Astrocyte (in vitro differentiated cells and primary cell): ENCODE data around the gene ATAT1. TPM values are rescaled to one million over a fixed set of nuclear protein-coding genes. Genes with fewer than 3 reads are reported as not detected.

Experiments used
- DNase-seq: peaks from one replicate; pipeline ENCODE4 v3.0.0-alpha.2; 2010; ENCODE audit warnings: low read depth
- FAIRE-seq: peaks from 2 replicates; lab custom pipeline; 2011; peaks lifted over from hg19 to GRCh38; lab: Jason Lieb, UNC
- H2AFZ ChIP-seq: 2 replicates; pipeline ENCODE4 v1.6.0; 2012; ENCODE audit warnings: low read depth, low read length, inconsistent platforms
- H3K27ac ChIP-seq: 2 replicates; pipeline ENCODE4 v1.5.1; 2011; ENCODE audit warnings: low read depth, low read length, inconsistent platforms
- H3K27me3 ChIP-seq: 2 replicates; pipeline ENCODE4 v1.6.0; 2011; ENCODE audit warnings: low read length, inconsistent platforms; ENCODE audit not compliant: insufficient read depth
- H3K36me3 ChIP-seq: 2 replicates; pipeline ENCODE4 v1.5.1; 2011; ENCODE audit warnings: low read length, inconsistent platforms; ENCODE audit not compliant: insufficient read depth
- H3K4me1 ChIP-seq: 2 replicates; pipeline ENCODE4 v1.5.1; 2011; ENCODE audit warnings: low read length, inconsistent platforms; ENCODE audit not compliant: insufficient read depth
- H3K4me2 ChIP-seq: 2 replicates; pipeline ENCODE4 v1.6.0; 2012; ENCODE audit warnings: low read length, inconsistent platforms
- H3K4me3 ChIP-seq: 2 replicates; pipeline ENCODE4 v1.5.1; 2011; ENCODE audit warnings: low read depth, mild to moderate bottlenecking, low read length, inconsistent platforms; ENCODE audit not compliant: insufficient read depth
- H3K79me2 ChIP-seq: 2 replicates; pipeline ENCODE4 v1.6.0; 2012; ENCODE audit warnings: mild to moderate bottlenecking, low read length, inconsistent platforms; ENCODE audit not compliant: insufficient read depth
- H3K9ac ChIP-seq: 2 replicates; pipeline ENCODE4 v1.6.0; 2012; ENCODE audit warnings: mild to moderate bottlenecking, low read length, inconsistent platforms
- H3K9me3 ChIP-seq: 2 replicates; pipeline ENCODE4 v1.5.1; 2012; ENCODE audit warnings: low read depth, mild to moderate bottlenecking, low read length, inconsistent platforms; ENCODE audit not compliant: insufficient read depth
- H4K20me1 ChIP-seq: 2 replicates; pipeline ENCODE4 v1.6.0; 2012; ENCODE audit warnings: low read length, inconsistent platforms; ENCODE audit not compliant: insufficient read depth
- H3K27ac Mint-ChIP-seq: one replicate; pipeline ENCODE4 v1.8.0; 2021; ENCODE audit warnings: mild to moderate bottlenecking, mixed read lengths; ENCODE audit not compliant: unreplicated experiment
- H3K27me3 Mint-ChIP-seq: one replicate; pipeline ENCODE4 v1.8.0; 2021; ENCODE audit warnings: low read depth, mixed read lengths; ENCODE audit not compliant: unreplicated experiment
- H3K36me3 Mint-ChIP-seq: one replicate; pipeline ENCODE4 v1.8.0; 2021; ENCODE audit warnings: low read depth, mixed read lengths; ENCODE audit not compliant: unreplicated experiment
- H3K4me1 Mint-ChIP-seq: one replicate; pipeline ENCODE4 v1.8.0; 2021; ENCODE audit warnings: low read depth, mixed read lengths; ENCODE audit not compliant: unreplicated experiment
- H3K4me3 Mint-ChIP-seq: one replicate; pipeline ENCODE4 v1.8.0; 2021; ENCODE audit warnings: mild to moderate bottlenecking, moderate library complexity, mixed read lengths; ENCODE audit not compliant: unreplicated experiment
- H3K9me3 Mint-ChIP-seq: one replicate; pipeline ENCODE4 v1.8.0; 2021; ENCODE audit warnings: mild to moderate bottlenecking, mixed read lengths; ENCODE audit not compliant: unreplicated experiment
- EZH2 ChIP-seq: IDR thresholded peaks from 2 replicates; pipeline ENCODE4 v1.6.1; 2012; ENCODE audit warnings: mild to moderate bottlenecking, low read length, inconsistent platforms; ENCODE audit not compliant: insufficient read depth
- total RNA-seq: library from RNA; stranded (reverse); gene quantifications from 2 replicates; pipeline ENCODE4 v1.2.1, GENCODE V29; 2021
- TF ChIP-seq, protein P1 (sequence below): IDR thresholded peaks from 2 replicates; pipeline ENCODE4 v1.5.1; 2011; ENCODE audit warnings: low read depth, mild to moderate bottlenecking, inconsistent platforms, low read length, moderate library complexity; ENCODE audit not compliant: insufficient read depth

Gene ATAT1
- total RNA-seq, 1 donor from 2014 or later: 16.6 TPM

DNA sequence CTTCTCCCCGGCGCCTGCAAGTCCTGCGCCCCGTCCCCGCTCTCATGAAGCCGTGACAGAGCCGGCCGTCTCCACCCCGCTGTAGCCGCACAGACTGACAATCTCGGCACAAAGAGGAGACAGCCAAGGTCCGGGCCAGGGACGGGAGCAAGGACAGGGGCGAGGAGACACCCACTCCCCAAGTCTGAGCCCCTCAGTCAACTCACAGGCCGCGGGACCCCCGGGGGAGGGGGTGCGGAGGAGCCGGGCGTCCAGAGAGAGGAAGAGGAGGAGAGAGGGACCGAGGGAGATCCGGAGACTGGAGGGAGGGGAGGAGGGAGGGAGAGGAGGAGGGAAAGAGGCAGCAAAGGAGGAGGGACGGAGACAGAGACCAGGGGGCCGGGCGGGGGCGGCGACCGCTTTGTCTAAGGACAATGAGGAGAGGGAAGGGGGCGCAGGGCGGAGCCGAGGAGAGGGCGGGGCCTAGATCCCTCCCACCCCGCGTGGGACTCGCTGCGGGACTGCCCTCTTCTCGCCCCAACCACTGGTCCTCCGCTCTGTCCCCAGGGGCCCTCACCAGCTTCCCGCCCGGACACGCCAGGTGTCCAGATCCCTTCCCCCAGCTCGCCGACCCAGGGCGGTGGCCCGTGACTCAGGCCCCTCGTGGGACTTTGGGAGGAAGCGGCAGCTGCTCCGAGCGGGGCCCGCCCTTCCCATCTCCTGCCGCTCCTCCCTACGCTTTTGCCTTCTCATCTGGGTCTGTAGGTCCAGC, 60.4 kb downstream of the ATAT1 start:
- Mint-ChIP-seq H3K36me3 (peaks cover 15% of the 10 kb centered on the region), H3K4me3 (peak overlapping the region; percentile 97), H3K27me3 (no peaks in the 10 kb centered on the region), H3K9me3 (peaks cover 2% of the 10 kb centered on the region), H3K4me1 (peaks cover 33% of the 10 kb centered on the region), H3K27ac (peak overlapping the region; percentile 87)
- peaks cover 41% of the 10 kb centered on the region for H4K20me1 ChIP-seq
- H3K4me2 ChIP-seq: peak overlapping the region; percentile 100
- H3K27me3 ChIP-seq: no peaks in the 10 kb centered on the region
- peaks cover 44% of the 10 kb centered on the region for H3K4me1 ChIP-seq
- no peak for FAIRE-seq
- peaks cover 79% of the 10 kb centered on the region for H3K79me2 ChIP-seq
- H3K9me3 ChIP-seq: no peaks in the 10 kb centered on the region
- H3K36me3 ChIP-seq: no peaks in the 10 kb centered on the region
- peak overlapping the region; percentile 87 for H3K4me3 ChIP-seq
- DNase-seq: peak; percentile 94
- H3K27ac ChIP-seq: peak overlapping the region; percentile 95
- TF ChIP-seq, protein P1, sequence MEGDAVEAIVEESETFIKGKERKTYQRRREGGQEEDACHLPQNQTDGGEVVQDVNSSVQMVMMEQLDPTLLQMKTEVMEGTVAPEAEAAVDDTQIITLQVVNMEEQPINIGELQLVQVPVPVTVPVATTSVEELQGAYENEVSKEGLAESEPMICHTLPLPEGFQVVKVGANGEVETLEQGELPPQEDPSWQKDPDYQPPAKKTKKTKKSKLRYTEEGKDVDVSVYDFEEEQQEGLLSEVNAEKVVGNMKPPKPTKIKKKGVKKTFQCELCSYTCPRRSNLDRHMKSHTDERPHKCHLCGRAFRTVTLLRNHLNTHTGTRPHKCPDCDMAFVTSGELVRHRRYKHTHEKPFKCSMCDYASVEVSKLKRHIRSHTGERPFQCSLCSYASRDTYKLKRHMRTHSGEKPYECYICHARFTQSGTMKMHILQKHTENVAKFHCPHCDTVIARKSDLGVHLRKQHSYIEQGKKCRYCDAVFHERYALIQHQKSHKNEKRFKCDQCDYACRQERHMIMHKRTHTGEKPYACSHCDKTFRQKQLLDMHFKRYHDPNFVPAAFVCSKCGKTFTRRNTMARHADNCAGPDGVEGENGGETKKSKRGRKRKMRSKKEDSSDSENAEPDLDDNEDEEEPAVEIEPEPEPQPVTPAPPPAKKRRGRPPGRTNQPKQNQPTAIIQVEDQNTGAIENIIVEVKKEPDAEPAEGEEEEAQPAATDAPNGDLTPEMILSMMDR: no peak
- TF ChIP-seq EZH2: no peak
- H2AFZ ChIP-seq: peak overlapping the region; percentile 44
- H3K9ac ChIP-seq: peak overlapping the region; percentile 98

GRCh38 chr6:30687659-30688431, 61.2 kb downstream of the ATAT1 start:
- H3K4me3 Mint-ChIP-seq: peak overlapping the region; percentile 97
- Histone ChIP-seq H3K27ac (peak overlapping the region; percentile 95), H3K79me2 (peaks cover 72% of the 10 kb centered on the region), H3K27me3 (no peaks in the 10 kb centered on the region), H3K4me1 (peaks cover 38% of the 10 kb centered on the region), H4K20me1 (peaks cover 34% of the 10 kb centered on the region), H3K9me3 (no peaks in the 10 kb centered on the region), H2AFZ (peak overlapping the region; percentile 44), H3K4me2 (peak overlapping the region; percentile 100), H3K4me3 (peak overlapping the region; percentile 87), H3K9ac (peak overlapping the region; percentile 98), H3K36me3 (no peaks in the 10 kb centered on the region)
- peaks cover 36% of the 10 kb centered on the region for H3K4me1 Mint-ChIP-seq
- FAIRE-seq (no peak), DNase-seq (peak; percentile 26)
- H3K27ac Mint-ChIP-seq: peak overlapping the region; percentile 87
- TF ChIP-seq EZH2: no peak
- TF ChIP-seq, protein P1: no peak
- peaks cover 15% of the 10 kb centered on the region for H3K36me3 Mint-ChIP-seq
- no peaks in the 10 kb centered on the region for H3K27me3 Mint-ChIP-seq
- H3K9me3 Mint-ChIP-seq: peaks cover 2% of the 10 kb centered on the region
